IMR-90 (cell line): ENCODE data around the gene PHPT1. TPM values are rescaled to one million over a fixed set of nuclear protein-coding genes. Genes with fewer than 3 reads are reported as not detected.
"Not testable (repeated sequence)": the region's sequence is repeated elsewhere in the genome, so short reads cannot be mapped to it uniquely, and the experiment has no call there.

Experiments used
- ATAC-seq: fragments of 200-7000 bp; cut with Tn5 transposase; 2 replicates; pipeline ENCODE4 v1.9.1; 2020; ENCODE audit warnings: low read depth, mild to moderate bottlenecking, moderate library complexity
- BruUV-seq: library from RNA; stranded (reverse); fragments of 400-500 nt; replicated peaks from 2 replicates; lab custom pipeline; 2021; lab: Mats Ljungman, UMichigan
- CTCF ChIA-PET: fragments of 300-600 bp; formaldehyde crosslinking; extraction: SDS; loops from one replicate; lab custom pipeline; 2021; ENCODE audit warnings: antibody characterized with exemption; lab: Yijun Ruan, JAX
- POLR2A ChIA-PET: fragments of 300-600 bp; sonication (Branson Sonifier 250); formaldehyde crosslinking; loops from one replicate; lab custom pipeline; 2022; ENCODE audit warnings: antibody characterized with exemption; ENCODE audit not compliant: unreplicated experiment; lab: Charles Lee
- DNase-seq: peaks from one replicate; pipeline ENCODE4 v3.0.0; 2013
- H2AFZ ChIP-seq: replicated peaks from 2 replicates; pipeline ENCODE3; 2013; ENCODE audit warnings: low read length, mild to moderate bottlenecking; ENCODE audit not compliant: poor library complexity
- H2AK5ac ChIP-seq: 2 replicates; pipeline ENCODE4 v1.6.1; 2013; ENCODE audit warnings: low read depth, low read length, inconsistent platforms
- H2AK9ac ChIP-seq: replicated peaks from 2 replicates; pipeline ENCODE3; 2013; ENCODE audit warnings: mild to moderate bottlenecking, low read depth, low read length, moderate library complexity; ENCODE audit not compliant: poor library complexity
- H2BK120ac ChIP-seq: 2 replicates; pipeline ENCODE4 v1.6.1; 2013; ENCODE audit warnings: low read depth, low read length, inconsistent platforms
- H2BK15ac ChIP-seq: 3 replicates; pipeline ENCODE4 v1.6.1; 2013; ENCODE audit warnings: low read depth, low read length, inconsistent platforms
- H2BK20ac ChIP-seq: 2 replicates; pipeline ENCODE4 v1.6.1; 2013; ENCODE audit warnings: low read depth, mild to moderate bottlenecking, inconsistent platforms, low read length, moderate library complexity
- H2BK5ac ChIP-seq: 2 replicates; pipeline ENCODE4 v1.6.1; 2013; ENCODE audit warnings: mild to moderate bottlenecking, low read depth, low read length, inconsistent platforms; ENCODE audit not compliant: poor library complexity, severe bottlenecking
- H3K14ac ChIP-seq: replicated peaks from 2 replicates; pipeline ENCODE4 v1.6.1; 2013; ENCODE audit warnings: low read depth, low read length, inconsistent platforms
- H3K18ac ChIP-seq: 2 replicates; pipeline ENCODE4 v1.6.1; 2013; ENCODE audit warnings: low read depth, low read length, control low read depth
- H3K23ac ChIP-seq: 2 replicates; pipeline ENCODE4 v1.6.1; 2013; ENCODE audit warnings: low read depth, low read length, inconsistent platforms
- H3K27ac ChIP-seq: 2 replicates; pipeline ENCODE4 v1.5.1; 2013; ENCODE audit warnings: mild to moderate bottlenecking, control low read depth, low read length; ENCODE audit not compliant: insufficient read depth
- H3K27me3 ChIP-seq: 2 replicates; pipeline ENCODE4 v1.6.1; 2013; ENCODE audit warnings: low read length; ENCODE audit not compliant: control insufficient read depth, insufficient read depth
- H3K36me3 ChIP-seq: 2 replicates; pipeline ENCODE4 v1.6.1; 2013; ENCODE audit warnings: low read length, mixed read lengths; ENCODE audit not compliant: control insufficient read depth, insufficient read depth
- H3K4ac ChIP-seq: 2 replicates; pipeline ENCODE4 v1.6.1; 2013; ENCODE audit warnings: low read depth, low read length, inconsistent platforms
- H3K4me1 ChIP-seq: 2 replicates; pipeline ENCODE4 v1.6.1; 2013; ENCODE audit warnings: low read length, mixed read lengths; ENCODE audit not compliant: control insufficient read depth, insufficient read depth
- H3K4me2 ChIP-seq: 2 replicates; pipeline ENCODE4 v1.6.1; 2013; ENCODE audit warnings: low read depth, mild to moderate bottlenecking, control low read depth, low read length, moderate library complexity
- H3K4me3 ChIP-seq: 2 replicates; pipeline ENCODE4 v1.5.1; 2013; ENCODE audit warnings: low read depth, mild to moderate bottlenecking, control low read depth, low read length, moderate library complexity; ENCODE audit not compliant: insufficient read depth
- H3K56ac ChIP-seq: 2 replicates; pipeline ENCODE4 v1.6.1; 2013; ENCODE audit warnings: low read length, inconsistent platforms; ENCODE audit not compliant: insufficient read depth; ENCODE audit errors: extremely low read depth
- H3K79me1 ChIP-seq, 2 experiments: 2 replicates each; pipeline ENCODE4 v1.6.1; 2013; ENCODE audit warnings: low read length in 2 of 2, inconsistent platforms in 1 of 2, low read depth in 1 of 2
- H3K9ac ChIP-seq: 2 replicates; pipeline ENCODE4 v1.6.1; 2013; ENCODE audit warnings: low read depth, low read length, control low read depth
- H3K9me1 ChIP-seq: 2 replicates; pipeline ENCODE4 v1.6.1; 2013; ENCODE audit warnings: low read length, inconsistent platforms; ENCODE audit not compliant: insufficient read depth
- H3K9me3 ChIP-seq: 2 replicates; pipeline ENCODE4 v1.6.1; 2013; ENCODE audit warnings: low read length; ENCODE audit not compliant: control insufficient read depth, insufficient read depth
- H4K20me1 ChIP-seq: 2 replicates; pipeline ENCODE4 v1.6.1; 2013; ENCODE audit warnings: low read length, inconsistent platforms; ENCODE audit not compliant: insufficient read depth
- H4K5ac ChIP-seq: 2 replicates; pipeline ENCODE4 v1.6.1; 2013; ENCODE audit warnings: mild to moderate bottlenecking, low read depth, low read length, control low read depth
- H4K8ac ChIP-seq, 2 experiments: 2 replicates each; pipeline ENCODE4 v1.6.1; 2013; ENCODE audit warnings: low read depth in 2 of 2, low read length in 2 of 2, control low read depth in 1 of 2, inconsistent platforms in 1 of 2
- H4K91ac ChIP-seq: 2 replicates; pipeline ENCODE4 v1.6.1; 2013; ENCODE audit warnings: low read depth, low read length, inconsistent platforms; ENCODE audit not compliant: insufficient read depth
- BHLHE40 ChIP-seq: fragments of 150-350 bp; IDR thresholded peaks from 2 replicates; pipeline ENCODE4 v1.6.1; 2016; ENCODE audit warnings: mild to moderate bottlenecking, low read depth, low read length
- MAZ ChIP-seq: IDR thresholded peaks from 2 replicates; pipeline ENCODE4 v1.6.1; 2012; ENCODE audit warnings: low read depth, mild to moderate bottlenecking, low read length, improper control_type of control experiment, moderate library complexity, borderline replicate concordance
- RAD21 ChIP-seq: IDR thresholded peaks from 2 replicates; pipeline ENCODE4 v1.6.1; 2012; ENCODE audit warnings: low read length, improper control_type of control experiment
- SMC3 ChIP-seq: fragments of 150-350 bp; IDR thresholded peaks from 2 replicates; pipeline ENCODE4 v1.6.1; 2016; ENCODE audit warnings: low read depth, mild to moderate bottlenecking, antibody characterized with exemption, low read length, moderate library complexity
- WGBS, 2 experiments: methylation state at CpG; one replicate each; pipeline versions ENCODE4 v1.1.5 to v1.1.7; 2013; ENCODE audit warnings: missing lambda C conversion rate in 2 of 2; ENCODE audit not compliant: insufficient read length in 1 of 2; ENCODE audit errors: extremely low coverage in 2 of 2; 5-methylcytosine and 5-hydroxymethylcytosine counted together
- dilution Hi-C: fragments of 300-500 bp; cut with HindIII; formaldehyde crosslinking; loops from one replicate; pipeline ENCODE4 v1.14.3; 2018; ENCODE audit warnings: low sequenced_read_pairs; ENCODE audit not compliant: unreplicated experiment
- in situ Hi-C: fragments of 300-500 bp; cut with MboI; formaldehyde crosslinking; loops from 3 replicates; pipeline ENCODE4 v1.14.3; 2019; ENCODE audit warnings: low sequenced_read_pairs, inconsistent platforms, mixed read lengths
- intact Hi-C: fragments of 100-400 bp; cut with micrococcal nuclease; formaldehyde crosslinking; loops from 2 replicates; pipeline ENCODE4 v1.10.0; 2022
- polyA plus RNA-seq, 3 experiments: library from polyadenylated mRNA; depleted of rRNA; stranded (reverse); fragments of >200 nt; gene quantifications; 2 replicates each; pipeline ENCODE4 v1.2.3, GENCODE V29; 2012; ENCODE audit warnings: low replicate concordance in 1 of 3
- total RNA-seq: library from RNA; depleted of rRNA; stranded (reverse); fragments of >200 nt; gene quantifications from 2 replicates; pipeline ENCODE4 v1.2.3, GENCODE V29; 2012
- TF ChIP-seq, protein P1 (sequence below): conservative IDR thresholded peaks from 2 replicates; pipeline ENCODE4 v1.5.1; 2012; ENCODE audit warnings: mild to moderate bottlenecking, low read depth, low read length, improper control_type of control experiment

Gene PHPT1
- total and polyA plus RNA-seq, 2 of the 4 experiments (the other 2 are of a cell fraction): 79.8 to 214 TPM

DNA sequence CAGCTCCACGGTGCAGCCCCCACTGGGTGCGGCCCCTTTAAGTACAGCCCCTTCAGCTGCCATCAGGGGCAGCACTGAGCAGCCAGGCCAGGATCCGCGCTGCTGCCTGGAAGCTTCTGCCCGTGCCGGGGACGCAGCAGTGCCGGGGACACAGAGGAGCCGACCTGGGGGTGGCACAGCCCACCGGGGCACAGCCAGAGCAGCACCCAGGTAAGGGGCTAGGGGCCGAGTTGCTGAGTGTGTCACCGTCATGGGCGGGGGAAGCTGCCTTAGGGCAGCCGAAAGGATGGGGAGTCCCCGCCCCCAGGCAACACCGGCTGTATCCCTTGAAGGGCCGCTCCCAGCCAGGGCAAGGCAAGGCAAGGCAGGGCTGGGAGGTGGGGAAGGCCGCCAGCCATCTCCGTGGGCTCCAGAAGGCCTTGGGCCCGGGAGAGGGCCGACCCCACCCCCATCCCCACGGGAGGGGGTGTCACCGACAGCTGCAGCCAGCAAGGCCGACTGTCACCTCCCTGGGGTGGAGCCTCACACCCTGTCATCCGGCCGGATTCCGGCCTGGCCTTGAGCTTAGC, 6.7 kb upstream of the PHPT1 start, which contains the start of gene AJM1:
Gene AJM1 (plus strand): TSS at position 99 of the 569 bp plus-strand sequence. CDS start 1,937 bp downstream, outside the sequence.
- H3K79me1 ChIP-seq, in situ Hi-C loops, H2BK5ac ChIP-seq, H3K9me3 ChIP-seq, H3K56ac ChIP-seq, H3K18ac ChIP-seq, BruUV-seq, dilution Hi-C loops, H4K5ac ChIP-seq, H2BK20ac ChIP-seq, H3K9me1 ChIP-seq, intact Hi-C loops, H3K23ac ChIP-seq, H3K27ac ChIP-seq, H4K91ac ChIP-seq, H2BK15ac ChIP-seq: not testable (repeated sequence)
- 0 out of 2 replicates have a peak within 1 kb of the TSS, but pooled peaks have one; percentile 1 for H2BK120ac ChIP-seq
- H3K36me3 ChIP-seq: peaks cover 11% of the 10 kb centered on the region
- peak; percentile 65 for DNase-seq
- H3K27me3 ChIP-seq: peaks cover 22% of the 10 kb centered on the region
- peak within 1 kb of the TSS; percentile 32 for H3K14ac ChIP-seq
- ChIA-PET CTCF (interaction anchor here (0.7 to 1.3 kb wide), 3 partner anchors 15 to 187 kb away, joined by 3 to 4 read pairs (median 3); no protein-coding TSS in a partner anchor), POLR2A (interaction anchor here (0.6 kb wide), 1 partner anchor 433 kb away, joined by 4 read pairs; no protein-coding TSS in a partner anchor)
- TF ChIP-seq, protein P1, sequence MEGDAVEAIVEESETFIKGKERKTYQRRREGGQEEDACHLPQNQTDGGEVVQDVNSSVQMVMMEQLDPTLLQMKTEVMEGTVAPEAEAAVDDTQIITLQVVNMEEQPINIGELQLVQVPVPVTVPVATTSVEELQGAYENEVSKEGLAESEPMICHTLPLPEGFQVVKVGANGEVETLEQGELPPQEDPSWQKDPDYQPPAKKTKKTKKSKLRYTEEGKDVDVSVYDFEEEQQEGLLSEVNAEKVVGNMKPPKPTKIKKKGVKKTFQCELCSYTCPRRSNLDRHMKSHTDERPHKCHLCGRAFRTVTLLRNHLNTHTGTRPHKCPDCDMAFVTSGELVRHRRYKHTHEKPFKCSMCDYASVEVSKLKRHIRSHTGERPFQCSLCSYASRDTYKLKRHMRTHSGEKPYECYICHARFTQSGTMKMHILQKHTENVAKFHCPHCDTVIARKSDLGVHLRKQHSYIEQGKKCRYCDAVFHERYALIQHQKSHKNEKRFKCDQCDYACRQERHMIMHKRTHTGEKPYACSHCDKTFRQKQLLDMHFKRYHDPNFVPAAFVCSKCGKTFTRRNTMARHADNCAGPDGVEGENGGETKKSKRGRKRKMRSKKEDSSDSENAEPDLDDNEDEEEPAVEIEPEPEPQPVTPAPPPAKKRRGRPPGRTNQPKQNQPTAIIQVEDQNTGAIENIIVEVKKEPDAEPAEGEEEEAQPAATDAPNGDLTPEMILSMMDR: peak; percentile 82
- peak; percentile 70; the same call in 1 of the 2 replicates for TF ChIP-seq BHLHE40
- TF ChIP-seq MAZ: peak; percentile 88
- TF ChIP-seq SMC3: peak; percentile 30; the same call in 1 of the 2 replicates
- peak; percentile 47 for TF ChIP-seq RAD21
- peak within 1 kb of the TSS; percentile 45 for H3K4me3 ChIP-seq
- 0% methylated on average over 7 of the region's 27 CpGs; no CpG with 5 or more reads in 1 of the 2 experiments for WGBS, 2 experiments
- 0 out of 2 replicates have a peak within 1 kb of the TSS, but pooled peaks have one; percentile 25 for H3K9ac ChIP-seq
- H4K8ac ChIP-seq: peak within 1 kb of the TSS in 1 of 2 experiments; percentile 17; a peak in 2 of 4 replicates
- ATAC-seq: peak; percentile 78
- H2AK9ac ChIP-seq: peak within 1 kb of the TSS; percentile 70
- peak within 1 kb of the TSS; percentile 50; the same call in 1 of the 2 replicates for H2AK5ac ChIP-seq
- H3K4me1 ChIP-seq: peaks cover 11% of the 10 kb centered on the region
- peak within 1 kb of the TSS; percentile 93 for H2AFZ ChIP-seq
- peaks cover 25% of the 10 kb centered on the region for H4K20me1 ChIP-seq
- H3K4me2 ChIP-seq: peak within 1 kb of the TSS; percentile 83
- H3K4ac ChIP-seq: peak within 1 kb of the TSS; percentile 15; the same call in 1 of the 2 replicates
